GM18511 (cell line): Measurements from ENCODE around the gene NPHP4.
"Not testable (repeated sequence)": the region's sequence is repeated elsewhere in the genome, so short reads cannot be mapped to it uniquely, and the experiment has no call there.

ENCODE experiments used
- ATAC-seq: cut with Tn5 transposase; IDR thresholded peaks from one replicate; pipeline ENCODE4 v1.9.1; 2021; ENCODE audit warnings: mild to moderate bottlenecking, moderate library complexity; ENCODE audit not compliant: unreplicated experiment

Gene NPHP4

DNA sequence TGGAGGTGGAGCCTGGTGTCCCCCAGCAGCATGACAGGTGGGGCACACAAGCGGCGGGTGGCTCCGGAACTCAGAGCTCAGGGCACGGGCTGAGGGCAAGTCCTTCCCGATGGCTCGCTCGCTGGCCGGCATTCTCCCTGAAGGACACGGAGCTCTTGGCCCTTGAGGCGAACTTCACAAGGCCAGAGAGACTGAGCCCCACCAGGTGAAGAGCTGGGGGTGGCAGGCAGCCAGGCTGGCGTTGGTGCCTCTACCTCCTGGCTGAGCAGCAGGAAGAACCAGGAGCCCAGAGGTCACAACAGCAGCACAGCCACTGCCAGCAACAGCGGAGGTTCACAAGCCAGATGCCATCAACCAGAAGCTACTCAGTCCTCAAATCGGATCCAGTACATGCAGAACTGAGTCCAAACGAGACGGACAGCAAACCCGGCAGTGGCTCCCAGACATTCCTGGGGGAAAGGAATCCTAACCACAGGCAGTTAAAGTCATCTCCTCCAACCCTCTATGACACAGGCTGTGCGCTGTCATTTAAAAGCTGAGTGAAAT is 54.1 kb downstream of the NPHP4 start:
- ATAC-seq, result no peak

DNA sequence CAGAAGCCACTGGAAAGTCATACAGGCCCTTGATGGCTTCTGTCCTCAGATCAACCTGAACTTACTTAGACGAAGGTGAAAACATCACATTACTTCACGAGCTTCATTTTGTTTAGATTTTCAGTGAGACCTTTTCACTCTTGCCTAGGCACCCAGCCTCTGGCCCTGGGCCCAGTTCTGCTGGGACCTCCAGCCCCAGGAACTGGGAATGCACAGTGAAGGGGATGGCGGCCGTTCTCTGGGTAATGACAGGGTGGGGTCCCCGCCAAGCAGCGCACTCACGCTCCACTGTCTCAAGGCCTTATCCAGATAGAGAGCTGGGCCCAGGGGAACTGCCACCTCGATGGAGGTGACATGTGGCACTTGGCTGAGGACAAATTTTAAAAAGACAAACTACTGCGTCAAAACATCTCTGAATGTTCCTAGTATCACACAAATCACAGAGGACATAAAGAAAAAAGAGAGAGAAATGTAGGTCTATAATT is 54.8 kb downstream of the NPHP4 start:
- no peak for ATAC-seq

- no peak for ATAC-seq
These were observed 55.4 kb downstream of the NPHP4 start for GRCh38 chr1:5936621-5937372.

DNA sequence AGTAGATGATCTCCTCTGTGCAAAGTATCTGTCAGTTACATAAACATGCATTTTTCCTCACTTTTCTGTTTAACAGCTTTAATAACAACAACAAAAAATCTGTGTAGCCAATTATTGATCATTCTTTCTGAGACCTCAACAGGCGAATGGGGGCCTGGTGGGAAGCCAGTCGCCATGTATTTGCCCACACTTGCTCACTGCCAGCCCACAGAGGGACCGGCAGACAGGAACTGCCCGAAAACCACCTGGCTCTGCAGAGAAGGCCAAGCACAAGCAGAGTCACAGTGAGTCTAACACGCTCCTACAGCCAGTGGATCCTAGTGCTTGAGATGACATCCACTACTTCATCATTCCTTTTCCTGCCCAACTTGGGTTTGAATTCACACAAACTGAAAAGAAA is 56.1 kb downstream of the NPHP4 start:
- no peak for ATAC-seq

- ATAC-seq, result no peak
These were observed 57.2 kb downstream of the NPHP4 start for GRCh38 chr1:5935026-5935425.

DNA sequence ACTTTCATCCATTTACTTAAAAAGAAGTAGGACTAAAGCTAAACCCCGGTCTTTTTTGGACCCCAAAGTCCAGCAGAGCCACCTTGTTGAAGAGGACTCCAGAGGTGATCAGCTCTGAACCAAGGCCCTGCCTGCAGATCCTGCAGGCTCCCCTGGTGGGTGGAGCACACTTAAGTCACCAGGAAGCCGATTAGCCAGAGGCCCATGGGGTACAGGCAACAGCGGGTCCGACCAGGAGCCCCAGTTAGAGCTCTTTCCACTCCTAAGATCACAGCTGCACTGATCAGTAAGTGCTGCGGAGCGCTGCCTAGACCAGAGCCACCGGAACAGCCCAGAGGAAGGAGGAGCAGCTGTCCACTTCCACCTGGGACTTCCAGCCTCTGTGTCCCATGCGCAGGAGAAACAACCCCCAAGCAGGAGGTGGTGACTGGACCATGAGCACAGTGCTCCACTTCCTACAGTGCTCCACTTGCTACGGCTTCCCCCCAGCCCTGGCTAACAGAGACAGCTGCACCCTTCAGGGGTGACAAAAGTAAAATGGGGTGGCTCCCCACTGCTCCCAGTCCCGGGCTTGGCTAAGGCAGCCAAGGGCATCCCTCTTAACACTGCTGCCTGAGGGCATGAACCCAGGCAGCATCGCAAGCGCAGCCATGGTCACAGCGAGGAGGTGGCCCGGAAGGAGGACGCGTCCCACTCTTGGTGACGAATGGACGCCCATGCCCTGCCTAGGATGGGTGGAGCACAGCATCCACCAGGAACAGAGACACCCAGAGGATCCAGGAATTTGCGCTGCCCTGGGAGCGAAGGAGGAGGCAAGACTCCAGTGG is 58.0 kb downstream of the NPHP4 start:
- no peak for ATAC-seq

DNA sequence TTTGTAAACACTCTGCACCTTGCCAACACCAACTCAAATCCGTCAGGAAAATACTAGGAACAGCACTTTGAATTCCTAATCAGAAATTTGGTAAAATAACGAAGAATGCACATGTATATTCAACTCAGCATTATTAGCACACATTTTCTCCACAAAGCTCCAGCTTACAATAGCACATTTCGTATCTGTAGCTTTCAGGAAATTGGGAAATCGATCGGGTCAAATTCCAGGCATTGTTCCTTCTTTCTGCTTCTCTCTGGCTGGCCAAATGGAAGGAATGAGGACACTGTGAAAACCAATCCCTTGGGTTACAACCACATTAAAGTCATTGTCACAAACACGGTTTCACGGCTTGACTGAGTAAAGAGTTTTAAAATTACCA is 58.6 kb downstream of the NPHP4 start:
- ATAC-seq, result no peak

DNA sequence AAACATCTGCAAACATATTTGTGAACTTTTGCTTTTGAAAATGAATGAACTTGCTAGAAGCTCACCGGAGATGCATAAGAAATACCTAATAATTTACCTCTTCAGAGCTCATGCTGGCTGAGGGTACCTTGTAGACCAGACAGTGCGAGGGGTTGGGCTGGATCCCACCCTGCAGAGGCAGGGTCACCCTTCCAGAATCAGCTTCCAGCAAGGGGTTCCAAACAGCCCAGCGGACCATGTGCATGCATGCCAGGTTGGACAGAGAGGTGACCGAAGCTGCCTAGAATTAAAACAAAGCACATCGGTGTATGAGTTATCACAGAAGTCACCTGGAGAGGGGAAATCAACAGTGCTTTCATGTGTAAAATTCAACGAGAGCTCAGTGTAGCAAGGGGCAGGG is 59.2 kb downstream of the NPHP4 start:
- no peak for ATAC-seq

DNA sequence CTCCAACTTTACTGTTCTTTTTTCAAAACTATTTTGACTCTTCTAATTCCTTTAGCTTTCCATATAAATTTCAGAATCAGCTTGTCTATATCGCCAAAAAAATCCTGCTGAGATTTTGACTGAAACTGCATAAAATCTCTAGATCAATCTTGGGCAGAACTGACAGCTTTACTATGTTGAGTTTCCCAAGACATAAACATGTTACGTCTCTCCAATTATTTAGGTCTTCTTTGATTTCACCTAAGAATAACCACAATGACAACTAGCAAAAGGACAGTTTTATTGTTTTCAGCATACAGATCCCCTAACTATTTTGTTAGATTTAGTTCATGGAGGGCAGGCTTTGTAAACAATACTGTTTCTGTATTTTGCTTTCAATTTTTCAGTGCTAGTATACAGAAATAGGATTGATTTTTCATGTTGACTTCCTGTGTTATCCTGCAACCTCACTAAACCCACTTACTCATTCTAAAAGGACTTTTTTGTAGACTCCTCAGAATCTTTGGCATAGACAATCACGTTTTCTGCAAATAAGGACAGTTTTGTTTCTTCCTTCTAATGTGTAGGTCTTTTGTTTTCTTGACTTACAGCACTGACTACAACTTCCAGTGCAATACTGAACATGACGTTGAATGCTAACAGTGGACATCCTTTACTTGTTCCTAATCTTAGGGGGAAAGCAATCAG is 63.4 kb downstream of the NPHP4 start:
- no peak for ATAC-seq

DNA sequence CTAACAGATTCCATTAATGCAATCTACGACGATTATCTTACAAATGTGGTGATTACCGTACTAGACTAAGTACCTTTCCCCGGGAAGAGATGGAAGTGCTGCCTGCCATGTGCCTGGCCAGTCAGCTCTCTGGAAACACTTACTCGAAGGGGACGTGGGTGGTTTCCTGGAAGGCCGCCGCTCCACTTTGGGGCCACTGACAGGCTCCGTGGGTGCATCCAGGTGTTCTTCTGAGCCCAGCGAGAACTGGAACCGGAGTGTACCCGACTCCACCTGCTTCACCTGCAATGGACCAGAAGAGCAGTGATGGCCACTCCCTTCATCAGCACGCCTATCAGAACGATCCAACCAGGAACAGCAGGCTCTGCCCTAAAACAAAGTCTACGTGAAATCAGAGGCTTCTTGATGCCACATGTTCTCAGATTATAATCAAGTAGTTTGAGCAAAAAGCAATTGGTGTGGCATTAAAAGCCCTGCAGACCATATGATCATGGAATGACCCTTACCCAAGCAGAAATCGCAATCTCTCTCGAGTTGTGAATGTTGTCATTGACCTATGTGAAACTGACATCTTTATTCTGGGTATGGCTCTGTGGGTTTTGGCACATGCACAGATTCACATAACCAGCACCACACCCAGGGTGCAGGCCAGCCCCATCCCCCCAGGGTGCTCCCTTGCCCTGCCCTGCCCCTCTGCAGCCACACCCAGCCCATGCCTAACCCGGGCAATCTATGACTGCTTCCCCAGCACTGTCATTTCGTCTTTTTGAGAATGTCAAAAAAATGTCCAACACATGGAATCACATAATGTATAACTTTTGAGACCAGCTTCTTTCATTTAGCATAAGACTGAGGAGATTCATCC is 64.5 kb downstream of the NPHP4 start:
- no peak for ATAC-seq

GRCh38 chr1:5926686-5927435 is 65.4 kb downstream of the NPHP4 start:
- no peak for ATAC-seq

GRCh38 chr1:5922700-5923330 is 69.4 kb downstream of the NPHP4 start:
- not testable (repeated sequence) for ATAC-seq

DNA sequence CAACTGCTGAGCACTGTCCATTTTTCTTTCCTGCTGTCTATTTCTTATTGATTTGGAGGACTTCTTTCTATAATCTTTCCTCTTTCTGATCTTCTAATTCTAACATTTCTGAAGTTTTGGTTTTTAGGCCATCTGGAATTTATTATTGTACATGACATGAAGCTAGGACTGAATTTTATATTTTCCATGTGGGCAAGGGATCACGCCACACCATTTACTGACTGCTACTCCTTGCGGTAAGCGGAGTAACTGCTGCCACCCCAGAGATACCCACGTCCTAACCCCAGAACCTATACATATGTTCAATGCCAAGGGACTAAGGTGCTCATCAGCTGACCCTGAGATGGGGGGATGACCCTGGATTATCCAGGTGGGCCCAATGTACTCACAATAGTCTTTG is 70.6 kb downstream of the NPHP4 start:
- ATAC-seq, result no peak

DNA sequence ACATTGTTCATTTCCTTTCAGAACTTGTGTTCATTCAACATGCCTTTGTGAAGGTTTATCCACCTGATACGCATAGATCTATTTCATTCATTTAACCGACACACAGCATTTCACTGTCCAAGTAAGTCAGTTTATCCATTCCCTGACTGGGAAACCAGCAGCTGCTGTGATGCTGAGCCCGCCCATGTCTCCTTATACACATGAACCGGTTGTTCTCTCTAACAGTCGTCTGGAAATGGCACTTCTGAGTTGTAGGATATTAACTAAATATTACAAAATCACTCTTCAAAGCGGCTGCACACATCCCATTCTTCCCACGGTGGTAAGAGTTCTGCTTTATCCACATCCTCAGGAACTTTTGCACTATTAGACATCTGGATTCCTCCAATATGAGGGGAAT is 71.1 kb downstream of the NPHP4 start:
- no peak for ATAC-seq

GRCh38 chr1:5920201-5920600 is 72.0 kb downstream of the NPHP4 start:
- no peak for ATAC-seq

- ATAC-seq, result no peak
These were observed 74.0 kb downstream of the NPHP4 start for GRCh38 chr1:5918275-5918649.

- ATAC-seq, result no peak
These were observed 74.5 kb downstream of the NPHP4 start for GRCh38 chr1:5917591-5918274.

- ATAC-seq, result no peak
These were observed 75.0 kb downstream of the NPHP4 start for GRCh38 chr1:5917281-5917590.
